Globus pallidus (tissue), 1 donor: ENCODE data around the gene ABCF2.

Experiments used
- DNase-seq: peaks from one replicate; pipeline ENCODE4 v3.0.0-alpha.2; 2015; ENCODE audit warnings: low spot score

ABCF2 gene

DNA sequence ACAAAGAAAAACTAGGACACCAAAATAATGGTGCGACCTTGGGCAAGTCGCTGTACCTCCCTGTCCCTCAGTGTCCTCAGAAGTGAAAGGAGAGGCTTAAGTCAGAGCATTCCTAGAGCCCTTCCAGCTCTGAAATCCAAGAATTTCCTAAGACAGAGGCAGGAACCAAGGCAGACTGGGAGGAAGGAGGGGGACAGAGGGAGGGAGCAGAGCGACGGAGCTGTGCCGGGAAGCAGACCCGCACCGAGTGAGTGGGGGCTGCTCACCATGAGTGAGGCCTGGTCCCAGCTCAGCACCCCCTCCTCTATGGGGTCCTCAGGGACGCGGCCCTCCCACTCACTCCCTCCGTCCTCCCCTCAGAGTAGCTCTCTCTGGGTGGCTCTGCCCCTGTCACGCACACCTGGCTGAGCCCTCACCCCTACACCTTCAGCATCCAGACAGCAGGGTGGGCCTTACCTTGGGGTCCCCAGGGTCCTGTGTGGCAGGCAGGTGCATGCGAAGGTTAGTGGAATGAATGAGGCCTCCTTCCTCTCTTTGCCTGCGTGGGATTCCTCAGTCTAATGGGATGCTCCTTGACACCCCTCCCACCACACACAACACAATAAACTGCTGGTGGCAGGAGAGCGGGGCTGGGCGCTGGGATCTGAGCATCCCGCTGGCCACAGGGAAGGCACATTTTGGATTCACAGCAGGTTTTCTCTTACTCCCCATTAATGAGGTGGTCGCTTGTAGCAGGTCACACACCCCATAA is 26.1 kb upstream of the ABCF2 start:
- DNase-seq = no peak

DNA sequence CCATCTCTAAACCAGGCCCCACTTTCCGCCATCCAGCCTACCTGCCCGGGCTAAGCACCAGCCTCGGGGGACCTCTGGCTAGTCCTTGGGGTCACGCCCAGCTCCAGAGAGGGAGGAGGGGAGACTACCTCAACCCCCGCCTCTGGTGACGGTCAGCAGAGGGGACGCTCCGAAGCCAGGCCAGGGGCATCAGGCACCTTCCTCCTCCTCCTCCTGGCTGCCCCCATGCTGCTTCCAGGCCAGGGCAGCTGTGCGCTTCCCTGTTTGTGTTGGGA is 25.5 kb upstream of the ABCF2 start:
- no peak for DNase-seq

DNA sequence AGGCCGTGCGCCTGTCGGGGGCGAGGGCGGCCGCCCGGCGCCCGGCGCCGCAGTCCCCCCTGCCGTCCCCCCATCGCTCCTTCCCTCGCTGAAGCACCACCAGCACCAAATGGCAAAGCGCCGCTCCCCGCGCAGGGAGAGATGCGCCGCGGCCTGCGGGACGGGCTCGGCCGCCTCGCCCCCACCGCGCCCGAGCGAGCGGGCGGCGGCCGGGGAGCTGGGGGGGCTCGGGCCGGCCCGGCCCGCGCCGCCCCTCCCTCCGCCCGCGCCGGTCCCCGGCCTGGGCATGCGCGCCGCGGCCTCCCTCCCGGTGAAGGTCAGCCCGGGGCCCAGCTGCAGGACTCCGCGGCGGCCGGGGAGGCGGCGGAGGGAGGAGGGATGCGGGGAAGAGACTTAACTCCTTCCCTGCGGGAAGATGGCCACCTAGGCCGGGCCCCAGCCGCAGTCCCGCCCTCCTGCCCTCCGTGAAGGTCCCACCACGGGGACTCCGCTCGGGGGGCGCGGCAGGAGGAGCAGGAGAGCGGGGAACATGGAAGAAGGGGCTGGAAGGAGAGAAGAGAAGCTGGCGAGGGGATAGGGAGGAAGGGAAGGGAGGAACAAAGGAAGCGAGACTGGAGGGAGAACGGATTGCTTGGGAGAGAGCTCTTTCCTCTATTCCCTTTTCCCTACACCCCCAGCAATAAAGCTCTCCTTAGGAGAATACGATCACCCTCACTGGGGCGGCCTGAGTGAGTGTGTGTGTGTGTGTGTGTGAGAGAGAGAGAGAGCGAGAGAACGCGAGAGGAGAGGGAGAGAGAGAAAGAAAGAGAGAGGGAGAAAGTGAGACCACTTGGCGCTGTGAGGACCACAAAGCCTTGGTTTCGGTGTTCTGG is 24.9 kb upstream of the ABCF2 start:
- DNase-seq = peak; percentile 81

DNA sequence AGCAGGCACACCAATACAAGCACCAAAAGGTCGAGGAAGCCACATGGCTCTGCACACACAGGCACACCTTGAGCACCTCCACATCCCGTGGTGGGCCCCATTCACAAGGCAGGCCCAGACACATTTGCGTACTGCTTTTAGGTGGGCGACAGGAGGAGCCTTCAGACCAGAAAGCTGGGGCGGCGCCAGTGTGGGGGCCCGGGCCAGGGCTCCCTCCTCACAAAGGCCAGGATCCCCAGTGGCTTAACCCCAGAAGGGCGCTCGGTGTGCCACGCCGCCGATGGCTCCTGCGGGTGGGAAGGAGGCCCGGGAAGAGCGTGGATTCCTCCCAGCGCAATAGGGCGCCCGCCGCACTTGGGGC is 24.3 kb upstream of the ABCF2 start:
- DNase-seq = no peak

DNA sequence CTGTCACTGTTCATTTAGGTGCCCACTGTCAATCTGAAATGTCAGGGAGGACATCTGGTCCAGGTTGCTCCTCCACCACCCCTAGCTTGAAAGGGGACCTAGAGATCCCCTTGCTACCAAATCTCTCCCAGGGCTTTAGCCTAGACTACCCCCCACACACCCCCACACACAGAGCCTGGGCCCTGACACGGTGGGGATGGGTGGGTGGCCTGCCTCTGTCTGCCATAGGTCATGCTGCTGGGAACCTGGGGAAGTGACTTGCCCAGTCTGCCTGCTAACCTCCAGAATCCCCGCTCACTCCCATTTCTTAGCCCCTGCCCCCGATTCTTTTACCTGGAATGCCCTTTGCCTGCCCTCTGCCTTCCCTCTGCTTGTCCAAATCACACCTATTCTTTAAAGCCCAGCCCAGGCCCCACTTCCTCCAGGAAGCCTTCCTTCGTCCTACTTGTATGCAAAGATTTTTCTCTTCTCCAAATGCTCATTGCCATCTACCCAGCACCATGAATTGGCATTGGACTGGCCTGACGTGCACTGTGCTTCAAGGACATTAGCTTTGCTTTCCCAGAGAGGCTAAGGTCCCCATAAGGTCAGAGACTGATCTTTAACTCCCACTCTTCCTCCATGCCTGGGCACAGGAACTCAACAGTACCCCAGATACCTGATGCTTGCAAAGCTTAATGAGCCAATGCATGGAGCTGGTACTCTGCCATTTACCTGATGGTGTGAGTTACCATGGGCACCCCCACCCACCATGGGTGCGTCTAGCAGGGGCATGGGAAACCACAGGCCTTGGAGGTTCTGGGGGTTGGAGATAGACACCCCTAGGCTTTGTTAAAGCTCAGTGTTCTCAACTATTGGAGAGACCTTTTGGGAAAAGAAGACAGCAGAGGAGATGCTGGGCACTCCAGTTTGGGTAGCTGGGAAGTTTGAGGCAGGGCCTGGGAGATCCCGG is 23.5 kb upstream of the ABCF2 start:
- no peak for DNase-seq

DNA sequence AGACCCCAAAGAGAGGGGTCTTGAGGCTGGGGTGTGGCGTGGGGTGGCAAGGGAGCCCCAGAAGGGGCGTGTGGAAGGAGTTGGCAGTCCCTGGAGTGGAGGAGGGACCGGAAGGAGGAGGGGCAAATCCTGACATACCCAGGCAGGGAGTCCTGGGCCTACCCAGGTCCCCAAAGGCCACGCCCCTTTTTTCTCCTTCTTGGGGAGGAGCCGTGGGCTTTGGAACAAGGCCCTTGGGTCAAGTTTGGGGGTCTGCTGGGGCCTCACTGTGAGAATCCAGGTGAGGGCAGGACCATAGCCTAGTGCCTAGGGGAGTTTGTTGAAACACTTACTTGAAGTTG is 22.7 kb upstream of the ABCF2 start:
- no peak for DNase-seq

DNA sequence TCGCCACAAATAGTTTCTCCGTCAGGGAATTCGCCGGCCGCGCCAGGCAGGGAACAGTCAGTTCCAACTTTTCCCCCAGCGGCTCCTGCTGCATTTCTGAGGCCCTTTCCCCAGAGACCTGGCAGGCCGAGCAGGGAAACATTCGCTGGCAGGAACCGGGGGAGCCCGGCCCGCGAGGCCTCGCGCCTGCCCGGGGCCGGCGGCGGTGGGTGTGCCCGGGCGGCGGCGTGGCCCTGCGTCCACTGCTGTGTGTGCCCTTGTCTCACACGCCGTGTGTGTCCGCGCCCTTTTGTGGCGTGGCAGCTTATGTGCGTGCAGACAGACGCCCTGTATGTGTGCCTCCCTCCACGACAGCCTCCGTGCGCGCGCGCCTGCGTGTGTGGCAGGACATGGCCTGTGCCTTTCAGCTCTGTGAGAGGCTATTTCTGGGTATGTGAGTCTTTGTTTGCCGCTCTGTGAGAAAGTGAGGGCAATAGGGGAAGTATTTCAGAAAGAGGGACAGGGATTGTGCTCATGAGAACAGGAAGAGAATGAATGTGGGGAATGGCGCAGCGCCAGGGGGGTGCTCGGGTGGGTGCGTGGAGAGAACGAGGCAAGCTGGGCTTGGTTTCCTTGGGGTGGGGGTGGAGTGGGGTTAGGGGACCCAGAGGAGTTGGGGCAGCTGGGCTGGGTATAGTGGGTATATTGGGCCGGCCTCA is 22.2 kb upstream of the ABCF2 start:
- peak; percentile 64 for DNase-seq

DNA sequence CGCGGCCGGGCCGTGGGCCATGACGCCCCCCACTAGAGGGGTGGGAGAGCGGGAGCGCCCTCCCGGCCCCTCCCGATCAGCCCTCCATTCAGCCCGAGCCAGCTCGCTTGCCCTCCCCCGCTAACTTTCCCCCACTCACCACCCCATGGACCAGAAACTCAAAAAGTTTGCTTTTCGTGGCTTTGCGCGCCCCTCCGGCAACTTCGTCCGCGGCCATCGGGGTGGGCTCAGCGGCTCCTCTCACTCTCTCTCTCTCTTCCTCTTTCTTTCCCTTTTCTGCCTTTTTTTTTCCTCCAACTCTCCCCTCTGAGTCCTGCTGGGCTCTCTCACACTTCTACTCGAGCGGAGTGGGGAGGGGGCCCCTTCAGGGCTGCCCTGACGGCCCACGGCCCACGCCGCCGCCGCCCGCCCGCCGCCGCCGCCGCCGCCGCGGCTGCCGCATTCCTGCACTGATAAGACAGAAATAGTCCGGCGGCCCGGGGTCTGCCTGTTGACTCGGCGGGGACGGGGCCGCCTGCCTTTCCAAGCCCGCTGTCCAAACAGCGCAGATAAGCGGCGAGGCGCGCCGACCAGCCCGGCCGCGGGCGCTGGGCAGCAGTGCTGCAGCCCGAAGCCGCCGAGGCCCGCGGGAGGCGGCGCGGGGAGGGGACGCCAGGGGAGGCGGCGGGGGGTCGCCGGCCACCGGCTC is 21.5 kb upstream of the ABCF2 start, which contains the start of gene SMARCD3:
Gene SMARCD3, minus strand, starts transcription at position 349 of the 688 bp plus-strand sequence. Its CDS starts 132 bp downstream, at position 217.
- peak; percentile 65 for DNase-seq

DNA sequence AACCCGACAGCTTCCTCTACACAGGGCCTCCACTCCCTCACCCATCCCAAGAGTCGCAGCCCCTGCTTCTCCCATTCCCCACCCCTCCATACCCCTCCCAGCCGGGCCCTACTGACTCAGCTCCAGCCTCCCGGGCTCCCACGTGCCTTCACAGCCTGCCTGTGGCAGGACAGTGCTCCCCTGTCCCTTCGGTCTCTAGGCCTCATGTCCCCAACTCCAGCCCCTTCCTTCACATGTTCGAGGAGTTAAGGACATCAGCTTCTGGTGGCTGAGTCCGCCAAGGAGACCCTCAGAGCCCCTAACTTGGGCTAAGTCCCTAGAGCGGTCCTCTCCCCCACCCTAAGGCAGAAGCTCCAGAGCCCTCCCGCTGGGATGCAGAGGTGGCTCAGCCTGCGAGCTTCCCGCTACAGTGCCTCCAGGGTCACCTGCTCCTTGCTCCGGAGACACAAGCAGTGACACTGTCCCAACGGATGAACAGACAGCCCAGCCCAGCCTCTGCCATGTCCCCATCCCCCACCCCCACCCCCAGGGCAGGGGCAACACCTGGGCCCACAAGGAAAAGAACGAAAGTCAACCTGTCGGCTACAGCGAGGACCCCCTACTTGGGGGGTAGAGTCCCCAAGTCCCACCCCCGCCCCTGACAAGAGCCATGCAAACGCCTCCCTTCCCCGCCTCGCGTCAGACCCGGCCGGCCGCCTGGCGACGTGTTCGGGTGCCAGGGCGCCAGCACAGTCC is 20.8 kb upstream of the ABCF2 start:
- DNase-seq = no peak

DNA sequence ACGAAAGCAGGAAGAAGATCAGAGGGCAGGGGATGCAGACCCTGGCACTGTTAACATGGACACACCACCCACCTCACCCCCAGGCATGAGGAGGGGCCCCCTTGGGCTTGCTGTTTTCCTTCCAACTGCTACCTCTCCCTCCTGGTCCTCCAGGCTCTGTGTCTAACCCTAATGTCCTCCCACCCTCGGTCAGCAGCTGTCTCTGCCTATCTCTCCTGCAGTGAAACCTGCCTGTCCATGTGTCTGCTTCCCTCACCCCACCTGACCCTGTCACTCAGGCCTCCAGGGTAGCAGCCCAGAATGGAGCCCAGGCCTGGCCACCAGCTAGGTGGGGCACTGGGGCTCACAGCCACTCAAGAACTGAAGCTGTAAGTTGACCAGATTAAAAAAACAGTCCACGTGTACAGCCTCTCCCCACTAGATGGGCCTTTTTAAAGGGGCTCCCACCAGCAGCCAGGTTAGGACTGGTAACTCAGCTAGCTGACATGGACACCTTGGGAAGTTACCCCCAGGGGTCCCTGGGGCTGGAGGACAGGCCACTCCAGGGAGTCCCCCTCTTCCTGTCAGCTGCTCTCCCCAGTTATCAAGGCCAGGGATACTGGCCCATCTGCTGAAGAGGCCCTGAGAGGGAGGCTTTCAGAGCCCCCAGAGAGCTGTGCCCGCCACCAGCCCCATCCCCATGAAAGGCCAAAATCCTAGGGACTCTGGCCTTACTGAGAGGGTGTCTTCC is 20.0 kb upstream of the ABCF2 start:
- DNase-seq = no peak

DNA sequence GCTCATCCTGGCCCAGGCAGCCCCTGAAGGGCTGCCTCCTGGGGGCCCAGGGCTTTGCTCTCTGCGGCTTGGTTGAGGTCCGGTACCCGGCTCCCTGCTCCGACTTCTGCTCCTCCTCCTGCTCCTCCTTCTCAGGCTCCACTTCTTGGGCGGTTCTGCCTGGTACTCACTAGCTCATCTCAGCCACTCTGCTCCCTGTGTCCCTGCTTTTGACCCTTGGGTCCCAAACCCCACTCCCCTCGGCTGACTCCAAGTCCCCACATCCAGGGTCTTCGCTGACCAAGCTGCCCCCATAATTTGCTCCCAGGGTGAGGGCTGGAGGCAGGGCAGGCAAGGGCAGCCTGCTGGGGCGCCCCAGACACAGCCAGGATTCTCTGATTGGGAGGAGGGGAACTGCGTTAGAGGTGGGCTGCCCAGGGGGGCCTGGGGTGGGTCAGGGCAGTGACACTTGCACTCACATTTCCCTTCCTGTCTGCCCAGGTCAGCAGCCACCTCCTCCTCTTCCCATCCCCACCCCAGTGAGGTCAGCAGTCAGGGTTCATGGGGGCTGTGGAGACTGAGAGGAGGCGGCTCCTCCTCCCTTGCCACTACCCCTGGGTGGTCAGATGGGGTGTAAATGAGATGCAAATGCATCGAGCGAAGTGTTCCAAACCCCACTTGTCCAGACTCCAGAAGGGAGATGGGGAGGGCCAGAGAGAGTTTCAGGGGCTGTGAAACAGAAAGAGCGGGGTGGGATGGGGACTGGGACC is 19.3 kb upstream of the ABCF2 start:
- DNase-seq = no peak

DNA sequence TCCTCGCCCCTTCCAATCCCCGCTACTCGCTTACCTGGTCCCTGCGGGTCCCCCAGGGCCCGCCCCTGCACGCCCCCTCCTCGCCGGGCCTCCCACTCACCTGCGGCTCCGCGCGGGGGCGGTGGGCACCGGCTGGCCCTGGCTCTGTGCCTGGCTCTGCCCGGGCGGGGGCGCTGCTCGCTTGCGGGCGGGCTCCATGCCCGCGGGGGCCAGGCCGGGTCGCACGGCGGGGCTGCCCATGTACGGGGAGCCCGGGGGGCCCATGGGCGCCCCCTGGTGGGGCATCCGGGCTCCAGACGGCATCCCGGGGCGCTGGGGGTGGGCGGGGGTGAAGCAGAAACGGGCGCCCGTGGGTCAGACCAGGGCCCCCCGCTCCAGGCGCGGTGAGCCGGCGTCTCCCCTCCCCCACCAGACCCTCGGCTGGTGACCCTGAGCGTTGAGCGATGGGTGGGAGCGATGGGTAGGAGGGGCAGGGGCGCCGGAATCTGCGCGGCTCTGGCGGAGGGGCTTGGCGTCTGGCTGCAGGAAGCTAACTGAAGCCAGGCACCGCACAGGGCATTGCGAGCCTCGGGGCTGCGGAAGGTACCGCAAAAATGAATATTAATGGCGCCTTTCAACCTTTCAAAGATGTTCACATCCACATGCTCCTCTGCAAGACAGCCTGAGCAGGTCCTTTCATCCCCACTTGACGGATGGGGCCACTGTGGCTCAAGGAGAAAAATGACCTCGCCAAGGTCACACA is 18.5 kb upstream of the ABCF2 start:
- DNase-seq = no peak

DNA sequence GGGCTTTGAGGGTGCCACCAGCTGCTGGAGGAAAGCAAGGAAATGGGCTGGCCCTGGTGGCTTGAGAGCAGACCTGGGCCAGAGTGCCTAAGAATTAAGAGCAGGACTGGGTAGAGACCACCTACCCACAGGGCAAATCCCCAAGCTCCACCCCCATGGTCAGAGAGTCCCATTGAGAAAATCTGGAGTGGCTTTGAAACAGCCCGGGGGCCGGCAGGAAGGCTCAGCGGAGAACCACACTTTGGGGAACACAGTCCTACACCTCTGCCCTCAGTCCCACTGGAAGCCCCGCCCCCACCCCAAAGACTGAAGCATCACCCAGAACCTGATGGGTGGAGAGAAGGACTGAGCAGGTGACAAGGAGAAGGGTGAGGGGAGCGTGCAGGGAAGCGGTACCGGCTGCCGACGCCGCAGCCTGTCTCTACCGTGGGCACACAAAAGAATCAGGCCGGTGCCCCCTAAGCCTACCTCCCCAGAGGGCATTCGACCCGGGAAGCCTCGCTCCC is 17.9 kb upstream of the ABCF2 start:
- no peak for DNase-seq

DNA sequence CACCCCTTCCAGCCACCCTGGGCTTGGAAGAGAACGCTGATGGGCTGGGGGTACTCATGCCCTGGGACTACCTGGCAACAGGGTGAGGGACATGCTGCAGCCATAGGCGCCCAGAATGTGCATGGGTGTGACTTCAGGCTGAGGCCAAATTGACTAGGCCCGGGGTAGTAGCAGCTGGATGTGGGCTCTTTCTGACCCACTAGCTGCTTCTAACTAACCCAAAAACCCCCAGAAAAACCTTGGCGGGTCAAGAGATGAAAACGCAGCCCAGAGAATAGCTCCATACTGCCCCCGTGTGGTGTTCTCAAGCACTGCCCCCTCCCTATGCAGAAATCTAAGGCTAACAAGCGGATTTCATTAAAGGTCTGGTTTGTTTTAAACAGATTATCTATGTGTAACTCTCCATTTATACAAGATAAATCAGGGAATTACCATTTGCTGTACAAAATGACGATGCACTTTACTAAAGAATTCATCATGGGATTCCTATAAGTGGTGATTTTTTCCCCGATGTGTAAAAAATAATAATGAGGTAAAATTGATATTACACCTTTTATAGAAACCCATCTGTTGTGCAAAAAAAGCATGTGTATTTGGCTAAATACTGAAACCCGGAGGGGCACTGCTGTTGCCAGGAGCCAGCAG is 17.3 kb upstream of the ABCF2 start:
- DNase-seq = no peak

DNA sequence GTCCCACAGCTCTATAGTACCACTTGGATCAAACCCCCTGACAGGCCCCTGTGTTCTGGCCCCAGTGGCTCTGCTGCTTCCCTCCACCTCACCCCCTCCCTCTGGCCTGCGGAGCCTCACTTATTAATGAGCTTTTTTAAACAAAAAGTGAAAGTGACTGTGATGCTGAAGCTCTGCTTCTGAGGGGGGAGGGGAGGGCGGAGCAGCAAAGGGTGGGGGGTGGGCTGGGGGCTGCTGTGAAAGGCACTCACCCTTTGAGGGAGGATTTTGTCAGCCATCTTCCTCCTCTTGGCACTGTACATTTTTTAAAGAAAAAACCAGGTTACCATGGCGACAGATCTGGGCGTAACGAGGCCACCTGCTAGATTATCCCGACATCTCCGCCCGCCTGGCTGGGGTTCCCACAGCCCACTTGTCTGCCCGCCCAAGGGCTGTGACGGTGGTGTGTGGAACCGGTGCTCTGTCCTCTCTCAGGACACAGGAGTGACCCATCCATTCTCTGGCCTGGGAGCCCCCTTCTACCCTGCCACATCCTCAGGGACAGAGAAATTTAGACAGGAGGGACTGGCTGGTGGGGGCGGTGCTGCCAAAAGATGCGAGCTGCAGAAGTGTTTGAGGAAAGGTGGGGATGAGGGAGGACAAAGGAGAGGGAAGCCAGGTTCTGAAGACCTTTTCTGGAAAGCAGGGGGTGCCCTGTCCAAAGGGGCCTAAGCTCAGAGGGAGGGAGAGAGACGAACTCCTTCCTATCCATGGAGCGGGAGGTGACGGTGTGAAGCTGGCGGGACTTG is 16.6 kb upstream of the ABCF2 start:
- DNase-seq = no peak

DNA sequence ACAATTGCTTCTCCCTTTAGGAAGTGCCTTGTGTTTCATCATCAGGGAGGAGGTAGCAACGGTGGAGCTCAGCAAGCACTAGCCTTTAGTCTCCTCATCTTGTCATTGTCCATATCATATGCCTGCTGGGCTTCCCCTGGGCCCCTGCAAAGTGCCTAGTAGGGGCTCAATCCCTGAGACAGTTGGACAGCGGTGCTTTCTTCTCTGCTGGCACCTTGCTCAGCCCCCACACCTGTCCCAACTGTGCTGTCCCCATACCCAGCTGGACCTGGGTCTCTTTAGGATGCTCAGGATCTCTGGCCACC is 16.0 kb upstream of the ABCF2 start:
- DNase-seq = no peak
